Measurements from ENCODE around the gene NEDD4L.

The NEDD4L gene

GRCh38 chr18:58118536-58118935 is 74.5 kb downstream of the NEDD4L start:
- DNase-seq (ENCODE audit: low read depth) = no peak

GRCh38 chr18:58119819-58120218 is 75.8 kb downstream of the NEDD4L start:
- no peak for DNase-seq (ENCODE audit: low read depth)

- no peak for DNase-seq (ENCODE audit: low read depth)
Measured at GRCh38 chr18:58124475-58124874, 80.4 kb downstream of the NEDD4L start.

- DNase-seq (ENCODE audit: low read depth) = no peak
Measured at GRCh38 chr18:58125183-58125582, 81.2 kb downstream of the NEDD4L start.

- DNase-seq (ENCODE audit: low read depth) = no peak
Measured at GRCh38 chr18:58125756-58126155, 81.7 kb downstream of the NEDD4L start.

GRCh38 chr18:58128381-58129374 is 84.7 kb downstream of the NEDD4L start:
- DNase-seq (ENCODE audit: low read depth) = no peak

- DNase-seq (ENCODE audit: low read depth) = peak; percentile 8
Measured at GRCh38 chr18:58132595-58133261, 88.7 kb downstream of the NEDD4L start.

- peak; percentile 17 for DNase-seq (ENCODE audit: low read depth)
Measured at GRCh38 chr18:58135183-58135641, 91.2 kb downstream of the NEDD4L start.

- DNase-seq (ENCODE audit: low read depth) = peak; percentile 51
Measured at GRCh38 chr18:58135701-58136331, 91.8 kb downstream of the NEDD4L start.

GRCh38 chr18:58136879-58137278 is 92.9 kb downstream of the NEDD4L start:
- DNase-seq (ENCODE audit: low read depth) = no peak

- DNase-seq (ENCODE audit: low read depth) = no peak
Measured at GRCh38 chr18:58139459-58140386, 95.7 kb downstream of the NEDD4L start.

- no peak for DNase-seq (ENCODE audit: low read depth)
Measured at GRCh38 chr18:58140387-58141325, 96.6 kb downstream of the NEDD4L start.

- no peak for DNase-seq (ENCODE audit: low read depth)
Measured at GRCh38 chr18:58143386-58143785, 99.4 kb downstream of the NEDD4L start.

GRCh38 chr18:58144106-58144505 is 100.1 kb downstream of the NEDD4L start:
- no peak for DNase-seq (ENCODE audit: low read depth)

GRCh38 chr18:58144671-58145285 is 100.8 kb downstream of the NEDD4L start:
- no peak for DNase-seq (ENCODE audit: low read depth)

- DNase-seq (ENCODE audit: low read depth) = no peak
Measured at GRCh38 chr18:58146099-58146498, 102.1 kb downstream of the NEDD4L start.

- DNase-seq (ENCODE audit: low read depth) = no peak
Measured at GRCh38 chr18:58148954-58149471, 105.0 kb downstream of the NEDD4L start.

- no peak for DNase-seq (ENCODE audit: low read depth)
Measured at GRCh38 chr18:58150772-58151171, 106.7 kb downstream of the NEDD4L start.

GRCh38 chr18:58152216-58152615 is 108.2 kb downstream of the NEDD4L start:
- DNase-seq (ENCODE audit: low read depth) = no peak

- DNase-seq (ENCODE audit: low read depth) = no peak
Measured at GRCh38 chr18:58152891-58153290, 108.9 kb downstream of the NEDD4L start.

All from HS-27A (cell line).